ENCODE data around the gene NLRC5.
"Not testable (repeated sequence)": the region's sequence is repeated elsewhere in the genome, so short reads cannot be mapped to it uniquely, and the experiment has no call there.

NLRC5 gene

GRCh38 chr16:56971768-56972043 is 17.7 kb upstream of the NLRC5 start:
- TF ChIP-seq CTCF (IDR thresholded peaks at IDR 0.05; ENCODE audit: low read depth, low read length), result no peak
- H3K36me3 ChIP-seq, result no peaks in the 10 kb centered on the region
- H3K9me3 ChIP-seq, result no peaks in the 10 kb centered on the region
- DNase-seq, result no peak
- H3K4me1 ChIP-seq, result no peaks in the 10 kb centered on the region; the same call in 1 of the 2 replicates
- H3K27me3 ChIP-seq, result no peaks in the 10 kb centered on the region
- no peak overlapping the region for H3K4me3 ChIP-seq (ENCODE audit: low read depth, low read length)

GRCh38 chr16:56972403-56973293 is 16.7 kb upstream of the NLRC5 start:
- H3K27me3 ChIP-seq, result no peaks in the 10 kb centered on the region
- H3K36me3 ChIP-seq, result no peaks in the 10 kb centered on the region
- H3K4me1 ChIP-seq, result no peaks in the 10 kb centered on the region; the same call in 1 of the 2 replicates
- DNase-seq, result peak; percentile 31
- H3K4me3 ChIP-seq (ENCODE audit: low read depth, low read length), result no peak overlapping the region
- H3K9me3 ChIP-seq, result no peaks in the 10 kb centered on the region
- no peak for TF ChIP-seq CTCF (IDR thresholded peaks at IDR 0.05; ENCODE audit: low read depth, low read length)

GRCh38 chr16:56973294-56973689 is 16.1 kb upstream of the NLRC5 start:
- Histone ChIP-seq H3K4me3 (ENCODE audit: low read depth, low read length) (no peak overlapping the region), H3K27me3 (no peaks in the 10 kb centered on the region), H3K4me1 (no peaks in the 10 kb centered on the region; the same call in 1 of the 2 replicates), H3K9me3 (no peaks in the 10 kb centered on the region), H3K36me3 (no peaks in the 10 kb centered on the region)
- DNase-seq, result no peak
- TF ChIP-seq CTCF (IDR thresholded peaks at IDR 0.05; ENCODE audit: low read depth, low read length), result no peak

- not testable (repeated sequence) for H3K4me3 ChIP-seq (ENCODE audit: low read depth, low read length); H3K27me3 ChIP-seq; H3K4me1 ChIP-seq; H3K36me3 ChIP-seq; DNase-seq; H3K9me3 ChIP-seq
These were observed 15.5 kb upstream of the NLRC5 start for GRCh38 chr16:56973899-56974298.

- no peak for DNase-seq
- TF ChIP-seq CTCF (IDR thresholded peaks at IDR 0.05; ENCODE audit: low read depth, low read length), result no peak
- Histone ChIP-seq H3K4me3 (ENCODE audit: low read depth, low read length) (no peak overlapping the region), H3K9me3 (no peaks in the 10 kb centered on the region), H3K4me1 (no peaks in the 10 kb centered on the region; the same call in 1 of the 2 replicates), H3K36me3 (no peaks in the 10 kb centered on the region), H3K27me3 (no peaks in the 10 kb centered on the region)
These were observed 14.6 kb upstream of the NLRC5 start for GRCh38 chr16:56974549-56975300.

- Histone ChIP-seq H3K9me3 (no peaks in the 10 kb centered on the region), H3K27me3 (no peaks in the 10 kb centered on the region), H3K36me3 (no peaks in the 10 kb centered on the region), H3K4me1 (no peaks in the 10 kb centered on the region; the same call in 1 of the 2 replicates), H3K4me3 (ENCODE audit: low read depth, low read length) (no peak overlapping the region)
- TF ChIP-seq CTCF (IDR thresholded peaks at IDR 0.05; ENCODE audit: low read depth, low read length), result no peak
- DNase-seq, result no peak
These were observed 13.6 kb upstream of the NLRC5 start for GRCh38 chr16:56975714-56976113.
